ENCODE data around the gene RPTOR. TPM values are rescaled to one million over a fixed set of nuclear protein-coding genes. Genes with fewer than 3 reads are reported as not detected.
A peak's percentile ranks its signal among the peaks of the same experiment; 100 is the strongest.

RPTOR gene
- total RNA-seq, 1 experiment from 2014 or later = 66.7 TPM

DNA sequence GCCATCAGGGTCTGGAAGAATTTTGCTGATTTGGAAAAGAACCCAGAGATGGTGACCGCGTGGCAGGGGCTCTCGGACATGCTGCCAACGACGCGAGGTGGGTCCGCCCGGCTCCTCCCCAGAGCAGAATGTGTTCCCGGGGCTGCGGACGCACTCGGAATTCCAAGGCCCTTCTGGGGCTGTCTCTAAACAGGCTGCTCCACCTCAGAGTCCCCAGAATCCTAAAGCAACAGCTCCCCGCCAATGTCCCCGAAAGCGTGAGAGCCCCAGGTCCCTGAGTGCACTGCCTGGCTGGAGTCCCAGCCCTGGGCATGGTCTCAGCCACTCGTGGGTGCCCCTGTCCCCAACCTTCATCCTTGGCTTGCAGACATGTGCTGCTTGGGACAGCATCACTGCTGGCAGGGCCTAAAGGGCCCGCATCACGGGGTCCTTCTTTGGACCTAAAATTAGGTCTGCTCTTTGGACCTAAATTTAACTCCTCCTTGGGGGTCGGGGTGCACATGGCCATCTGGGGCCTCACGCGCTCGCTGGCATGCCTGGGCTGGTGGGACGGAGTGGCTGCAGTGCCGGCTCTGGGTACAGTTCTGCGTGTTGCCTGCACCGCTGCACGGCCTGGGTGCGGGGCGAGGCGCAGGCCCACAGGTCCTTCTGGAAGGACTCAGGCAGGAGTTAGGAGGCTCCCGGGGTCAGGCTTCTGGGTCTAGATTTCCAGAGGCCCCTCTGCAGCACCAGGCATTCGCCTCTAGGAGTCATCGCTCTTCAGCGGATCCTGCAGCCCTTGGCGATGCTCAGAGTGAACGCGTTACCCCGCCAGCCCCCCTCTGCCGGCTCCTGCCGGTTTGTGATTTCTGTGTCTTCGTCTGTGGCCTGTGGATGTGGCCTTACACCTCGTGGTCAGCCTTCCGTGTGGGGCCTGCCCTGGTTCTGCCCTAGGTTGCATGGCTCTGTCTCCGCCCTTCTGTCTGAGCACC lies 405.1 kb downstream of the RPTOR start:
- POLR2A ChIA-PET = no interaction called here
- Mint-ChIP-seq H3K4me3 (ENCODE audit: unreplicated experiment) (no peak overlapping the region), H3K4me1 (ENCODE audit: low read depth, unreplicated experiment) (no peaks in the 10 kb centered on the region), H3K9me3 (ENCODE audit: unreplicated experiment) (no peaks in the 10 kb centered on the region), H3K36me3 (ENCODE audit: insufficient read depth, unreplicated experiment) (peaks cover 26% of the 10 kb centered on the region), H3K27ac (ENCODE audit: unreplicated experiment) (no peak overlapping the region), H3K27me3 (ENCODE audit: insufficient read depth, unreplicated experiment) (no peaks in the 10 kb centered on the region)
- Histone ChIP-seq H3K27me3 (replicated peaks; ENCODE audit: control insufficient read depth, insufficient read depth, low read length) (no peaks in the 10 kb centered on the region), H3K9me3 (no peaks in the 10 kb centered on the region), H3K4me1 (no peaks in the 10 kb centered on the region), H3K4me3 (ENCODE audit: low read depth, low read length) (no peak overlapping the region), H3K36me3 (ENCODE audit: control insufficient read depth, insufficient read depth, low read length) (no peaks in the 10 kb centered on the region; the same call in 1 of the 2 replicates)
- CTCF ChIA-PET = interaction anchor here (1.1 kb wide), 2 partner anchors 12 to 573 kb away, joined by 3 read pairs; no protein-coding TSS in a partner anchor
- TF ChIP-seq, protein P1, sequence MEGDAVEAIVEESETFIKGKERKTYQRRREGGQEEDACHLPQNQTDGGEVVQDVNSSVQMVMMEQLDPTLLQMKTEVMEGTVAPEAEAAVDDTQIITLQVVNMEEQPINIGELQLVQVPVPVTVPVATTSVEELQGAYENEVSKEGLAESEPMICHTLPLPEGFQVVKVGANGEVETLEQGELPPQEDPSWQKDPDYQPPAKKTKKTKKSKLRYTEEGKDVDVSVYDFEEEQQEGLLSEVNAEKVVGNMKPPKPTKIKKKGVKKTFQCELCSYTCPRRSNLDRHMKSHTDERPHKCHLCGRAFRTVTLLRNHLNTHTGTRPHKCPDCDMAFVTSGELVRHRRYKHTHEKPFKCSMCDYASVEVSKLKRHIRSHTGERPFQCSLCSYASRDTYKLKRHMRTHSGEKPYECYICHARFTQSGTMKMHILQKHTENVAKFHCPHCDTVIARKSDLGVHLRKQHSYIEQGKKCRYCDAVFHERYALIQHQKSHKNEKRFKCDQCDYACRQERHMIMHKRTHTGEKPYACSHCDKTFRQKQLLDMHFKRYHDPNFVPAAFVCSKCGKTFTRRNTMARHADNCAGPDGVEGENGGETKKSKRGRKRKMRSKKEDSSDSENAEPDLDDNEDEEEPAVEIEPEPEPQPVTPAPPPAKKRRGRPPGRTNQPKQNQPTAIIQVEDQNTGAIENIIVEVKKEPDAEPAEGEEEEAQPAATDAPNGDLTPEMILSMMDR (IDR thresholded peaks at IDR 0.05; ENCODE audit: insufficient read depth in 1 of 2, low read depth in 1 of 2, low read length in 1 of 2, severe bottlenecking in 1 of 2, unreplicated experiment in 1 of 2) = no peak
- intact Hi-C loops (cut with micrococcal nuclease; ENCODE audit: unreplicated experiment) = no loop called here
- BruUV-seq (replicated peaks) = no TSS peak
- DNase-seq = peak in 1 of 2 experiments; percentile 32

DNA sequence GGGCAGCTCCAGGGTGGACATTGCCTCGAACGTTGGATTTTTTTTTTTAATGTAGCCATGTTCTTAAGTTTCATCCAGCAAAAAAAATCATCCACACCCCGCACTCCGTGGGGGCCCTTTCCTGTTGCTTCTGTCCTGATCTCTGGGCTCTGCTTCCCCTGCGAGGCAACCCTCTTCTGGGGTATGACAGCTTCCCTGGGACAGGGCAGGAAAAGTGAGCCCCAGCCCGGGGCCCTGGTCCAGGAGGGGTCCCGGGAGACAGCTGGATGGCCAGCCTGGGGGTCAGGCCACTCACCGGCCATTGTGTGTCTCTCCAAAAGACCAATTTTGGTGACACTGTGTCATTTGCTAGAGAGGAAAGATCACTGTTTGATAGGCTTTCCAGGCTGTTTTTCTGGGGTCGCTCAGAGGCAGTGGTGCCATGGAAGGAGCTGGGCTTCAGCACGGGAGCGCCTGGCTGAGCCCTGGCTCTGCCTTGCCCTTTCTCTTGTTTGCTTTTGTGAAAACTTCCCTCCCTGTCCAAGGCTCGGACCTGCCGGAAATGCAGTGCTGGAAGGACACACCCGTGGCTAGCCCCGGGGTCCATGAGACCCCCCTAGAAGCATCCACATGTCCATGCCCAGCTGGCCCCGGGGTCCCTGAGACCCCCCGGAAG lies 406.0 kb downstream of the RPTOR start:
- no peak overlapping the region for H3K27ac Mint-ChIP-seq (ENCODE audit: unreplicated experiment)
- H3K36me3 ChIP-seq (ENCODE audit: control insufficient read depth, insufficient read depth, low read length) = no peaks in the 10 kb centered on the region; the same call in 1 of the 2 replicates
- H3K4me1 Mint-ChIP-seq (ENCODE audit: low read depth, unreplicated experiment) = no peaks in the 10 kb centered on the region
- H3K9me3 ChIP-seq = no peaks in the 10 kb centered on the region
- no peaks in the 10 kb centered on the region for H3K9me3 Mint-ChIP-seq (ENCODE audit: unreplicated experiment)
- H3K27me3 Mint-ChIP-seq (ENCODE audit: insufficient read depth, unreplicated experiment) = no peaks in the 10 kb centered on the region
- H3K4me3 ChIP-seq (ENCODE audit: low read depth, low read length) = no peak overlapping the region
- TF ChIP-seq, protein P1 (IDR thresholded peaks at IDR 0.05; ENCODE audit: insufficient read depth in 1 of 2, low read depth in 1 of 2, low read length in 1 of 2, severe bottlenecking in 1 of 2, unreplicated experiment in 1 of 2) = no peak
- H3K4me3 Mint-ChIP-seq (ENCODE audit: unreplicated experiment) = no peak overlapping the region
- CTCF ChIA-PET = no interaction called here
- peak in 1 of 2 experiments; percentile 12 for DNase-seq
- no TSS peak for BruUV-seq (replicated peaks)
- H3K36me3 Mint-ChIP-seq (ENCODE audit: insufficient read depth, unreplicated experiment) = peaks cover 26% of the 10 kb centered on the region
- no peaks in the 10 kb centered on the region for H3K27me3 ChIP-seq (replicated peaks; ENCODE audit: control insufficient read depth, insufficient read depth, low read length)
- POLR2A ChIA-PET = no interaction called here
- intact Hi-C loops (cut with micrococcal nuclease; ENCODE audit: unreplicated experiment) = no loop called here
- H3K4me1 ChIP-seq = no peaks in the 10 kb centered on the region
